A673 (cell line): ENCODE results near the gene ZNF398. TPM values are rescaled to one million over a fixed set of nuclear protein-coding genes. Genes with fewer than 3 reads are reported as not detected.

Source experiments
- BruUV-seq: library from RNA; stranded (reverse); fragments of 400-500 nt; replicated peaks from 2 replicates; lab custom pipeline; 2021; lab: Mats Ljungman, UMichigan
- CTCF ChIA-PET: fragments of 300-600 bp; sonication (Branson Sonifier 250); formaldehyde crosslinking; loops from one replicate; lab custom pipeline; 2022; ENCODE audit warnings: antibody characterized with exemption; lab: Charles Lee
- POLR2A ChIA-PET: fragments of 300-600 bp; sonication (Branson Sonifier 250); formaldehyde crosslinking; loops from one replicate; lab custom pipeline; 2022; ENCODE audit warnings: antibody characterized with exemption; ENCODE audit not compliant: low non-redundant PET; lab: Charles Lee
- DNase-seq: peaks from one replicate; pipeline ENCODE4 v3.0.0-alpha.2; 2015; ENCODE audit warnings: low spot score
- H3K27ac ChIP-seq: fragments of 200-600 bp; sonication (generic); 2 replicates; pipeline ENCODE4 v1.5.1; 2016; ENCODE audit warnings: mixed run types, low read depth, mild to moderate bottlenecking, mixed read lengths, antibody characterized with exemption, low read length; ENCODE audit not compliant: poor library complexity, severe bottlenecking
- H3K27me3 ChIP-seq: fragments of 200-600 bp; sonication (generic); replicated peaks from 2 replicates; pipeline ENCODE4 v1.6.1; 2017; ENCODE audit warnings: mixed run types, low read depth, mild to moderate bottlenecking, mixed read lengths, antibody characterized with exemption, low read length; ENCODE audit not compliant: insufficient read depth, poor library complexity
- H3K36me3 ChIP-seq: fragments of 200-600 bp; sonication (generic); 2 replicates; pipeline ENCODE4 v1.6.1; 2016; ENCODE audit warnings: mixed run types, mild to moderate bottlenecking, mixed read lengths, antibody characterized with exemption, low read length; ENCODE audit not compliant: insufficient read depth, poor library complexity, severe bottlenecking
- H3K4me1 ChIP-seq: fragments of 200-600 bp; sonication (generic); 2 replicates; pipeline ENCODE4 v1.6.1; 2017; ENCODE audit warnings: mixed run types, mild to moderate bottlenecking, mixed read lengths, antibody characterized with exemption, low read length; ENCODE audit not compliant: insufficient read depth, poor library complexity, severe bottlenecking
- H3K4me3 ChIP-seq: fragments of 200-600 bp; sonication (generic); 2 replicates; pipeline ENCODE4 v1.5.1; 2016; ENCODE audit warnings: low read depth, mixed run types, mild to moderate bottlenecking, mixed read lengths, low read length; ENCODE audit not compliant: poor library complexity, severe bottlenecking
- H3K9me3 ChIP-seq: fragments of 200-600 bp; sonication (generic); 2 replicates; pipeline ENCODE4 v1.6.1; 2016; ENCODE audit warnings: mixed run types, low read depth, mild to moderate bottlenecking, mixed read lengths, antibody characterized with exemption, low read length; ENCODE audit not compliant: poor library complexity, severe bottlenecking
- CTCF ChIP-seq: fragments of 300-800, 200-600 bp; sonication (generic); conservative IDR thresholded peaks from 2 replicates; pipeline ENCODE4 v1.5.1; 2017; ENCODE audit warnings: low read depth, mild to moderate bottlenecking, antibody characterized with exemption, low read length, moderate library complexity, mixed read lengths
- EZH2 ChIP-seq: fragments of 200-600 bp; sonication (generic); IDR thresholded peaks from 2 replicates; pipeline ENCODE4 v1.6.1; 2017; ENCODE audit warnings: borderline replicate concordance, low read depth, mild to moderate bottlenecking, mixed read lengths, antibody characterized with exemption, low read length; ENCODE audit not compliant: poor library complexity, severe bottlenecking
- intact Hi-C: fragments of 100-400 bp; cut with micrococcal nuclease; formaldehyde crosslinking; loops from one replicate; pipeline ENCODE4 v1.10.0; 2022; ENCODE audit not compliant: unreplicated experiment
- total RNA-seq: library from RNA; stranded (reverse); gene quantifications from 2 replicates; pipeline ENCODE4 v1.2.3, GENCODE V29; 2021

ZNF398 gene
- total RNA-seq, 1 experiment from 2014 or later: 22.3 TPM

DNA sequence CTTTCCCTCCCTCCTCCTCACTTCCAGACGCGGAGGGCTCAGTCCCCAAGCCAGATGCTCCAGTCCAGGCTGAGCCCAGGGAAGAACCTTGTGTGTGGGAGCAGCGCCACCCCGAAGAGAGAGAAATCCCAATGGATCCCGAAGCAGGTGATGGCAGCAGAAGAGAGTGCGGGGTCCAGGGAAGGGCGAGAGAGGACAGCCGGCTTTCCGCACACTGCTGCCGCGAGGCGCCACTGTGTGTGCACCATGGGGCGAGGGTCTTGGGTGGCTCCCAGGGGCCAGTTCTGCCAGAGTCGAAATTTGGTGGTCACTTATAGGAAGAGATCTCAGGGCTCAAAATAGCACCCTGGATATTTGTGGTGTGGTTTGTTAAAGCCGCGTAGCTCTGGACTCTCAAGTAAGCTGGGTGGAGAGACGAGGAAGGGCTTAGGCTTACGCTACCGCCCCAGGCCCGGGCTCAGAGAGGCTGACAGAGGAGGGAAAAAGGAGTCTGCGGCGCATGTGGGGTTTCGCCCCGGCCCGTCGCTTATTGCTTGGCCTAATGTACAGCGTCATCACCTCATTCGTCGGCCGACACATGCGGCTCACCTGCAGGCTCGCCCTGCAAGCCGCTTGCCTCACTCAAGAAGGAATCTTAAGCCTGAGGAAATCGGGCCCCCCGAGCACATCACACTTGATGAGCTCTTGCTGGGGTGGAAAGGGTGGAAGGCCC is 60.2 kb downstream of the ZNF398 start:
- no peak for TF ChIP-seq CTCF
- TF ChIP-seq EZH2: no peak
- Histone ChIP-seq H3K36me3 (peaks cover 72% of the 10 kb centered on the region), H3K27me3 (no peaks in the 10 kb centered on the region), H3K4me1 (no peaks in the 10 kb centered on the region), H3K4me3 (no peak overlapping the region), H3K27ac (no peak overlapping the region), H3K9me3 (no peaks in the 10 kb centered on the region)
- no peak for DNase-seq
- intact Hi-C loops: no loop called here
- ChIA-PET POLR2A (no interaction called here), CTCF (no interaction called here)
- BruUV-seq: no TSS peak

GRCh38 chr7:149209518-149210269 is 62.4 kb downstream of the ZNF398 start:
- Histone ChIP-seq H3K27me3 (no peaks in the 10 kb centered on the region), H3K4me3 (no peak overlapping the region), H3K27ac (no peak overlapping the region), H3K4me1 (no peaks in the 10 kb centered on the region), H3K36me3 (peaks cover 77% of the 10 kb centered on the region), H3K9me3 (no peaks in the 10 kb centered on the region)
- intact Hi-C loops: no loop called here
- ChIA-PET POLR2A (no interaction called here), CTCF (no interaction called here)
- no TSS peak for BruUV-seq
- TF ChIP-seq EZH2 (no peak), CTCF (peak; percentile 81)
- DNase-seq: peak; percentile 77

DNA sequence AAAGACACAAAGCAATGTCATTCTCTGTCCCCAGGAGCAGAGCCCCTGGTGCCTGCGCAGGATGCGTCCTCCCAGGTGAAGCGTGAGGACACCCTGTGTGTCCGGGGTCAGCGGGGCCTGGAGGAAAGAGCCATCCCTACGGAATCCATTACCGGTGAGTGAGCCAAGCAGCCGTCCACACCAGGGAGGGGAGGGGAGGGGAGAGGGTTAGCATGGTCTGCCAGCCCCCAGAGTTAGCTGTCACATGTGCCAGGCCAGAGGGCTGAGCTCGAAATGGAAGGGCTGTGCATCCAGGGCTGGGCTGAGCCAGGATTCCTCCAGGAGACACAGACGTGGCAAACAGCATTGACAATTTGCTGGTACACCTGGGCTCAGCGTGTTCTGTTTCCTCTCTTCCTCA is 63.3 kb downstream of the ZNF398 start:
- Histone ChIP-seq H3K9me3 (no peaks in the 10 kb centered on the region), H3K4me1 (no peaks in the 10 kb centered on the region), H3K27me3 (no peaks in the 10 kb centered on the region), H3K36me3 (peaks cover 84% of the 10 kb centered on the region), H3K4me3 (no peak overlapping the region), H3K27ac (no peak overlapping the region)
- BruUV-seq: no TSS peak
- no peak for DNase-seq
- ChIA-PET POLR2A (no interaction called here), CTCF (no interaction called here)
- intact Hi-C loops: no loop called here
- TF ChIP-seq CTCF (no peak), EZH2 (no peak)
